Measurements from ENCODE around the gene HEXD. TPM values are rescaled to one million over a fixed set of nuclear protein-coding genes. Genes with fewer than 3 reads are reported as not detected.

Gene HEXD
- total RNA-seq, 4 donors from 2014 or later = 15.7 to 27.1 (median 20.6) TPM

- TF ChIP-seq POLR2A (IDR thresholded peaks at IDR 0.05; ENCODE audit: low read depth) = no peak
- TF ChIP-seq EP300 (IDR thresholded peaks at IDR 0.05) = no peak
- TF ChIP-seq POLR2AphosphoS5 (IDR thresholded peaks at IDR 0.05) = no peak
- TF ChIP-seq CTCF (IDR thresholded peaks at IDR 0.05) = no peak
- Histone ChIP-seq H3K4me3 (peak overlapping the region in 2 of 4 donors; percentile 16 to 20), H3K36me3 (peaks cover 7 to 82% (median 61%) of the 10 kb centered on the region in 4 donors), H3K27ac (replicated peaks in 1 of 4) (peak overlapping the region in 2 of 4 donors; percentile 7 to 48), H3K4me1 (peaks cover 0 to 22% (median 17%) of the 10 kb centered on the region in 4 donors), H3K27me3 (no peaks in the 10 kb centered on the region), H3K9me3 (no peaks in the 10 kb centered on the region)
- 68% methylated on average over 22 of the region's 22 CpGs for WGBS
- DNase-seq (ENCODE audit: extremely low spot score) = no peak
- intact Hi-C loops (cut with DNase I) = no loop called here
Observed at GRCh38 chr17:82440469-82440981, 22.4 kb downstream of the HEXD start.

DNA sequence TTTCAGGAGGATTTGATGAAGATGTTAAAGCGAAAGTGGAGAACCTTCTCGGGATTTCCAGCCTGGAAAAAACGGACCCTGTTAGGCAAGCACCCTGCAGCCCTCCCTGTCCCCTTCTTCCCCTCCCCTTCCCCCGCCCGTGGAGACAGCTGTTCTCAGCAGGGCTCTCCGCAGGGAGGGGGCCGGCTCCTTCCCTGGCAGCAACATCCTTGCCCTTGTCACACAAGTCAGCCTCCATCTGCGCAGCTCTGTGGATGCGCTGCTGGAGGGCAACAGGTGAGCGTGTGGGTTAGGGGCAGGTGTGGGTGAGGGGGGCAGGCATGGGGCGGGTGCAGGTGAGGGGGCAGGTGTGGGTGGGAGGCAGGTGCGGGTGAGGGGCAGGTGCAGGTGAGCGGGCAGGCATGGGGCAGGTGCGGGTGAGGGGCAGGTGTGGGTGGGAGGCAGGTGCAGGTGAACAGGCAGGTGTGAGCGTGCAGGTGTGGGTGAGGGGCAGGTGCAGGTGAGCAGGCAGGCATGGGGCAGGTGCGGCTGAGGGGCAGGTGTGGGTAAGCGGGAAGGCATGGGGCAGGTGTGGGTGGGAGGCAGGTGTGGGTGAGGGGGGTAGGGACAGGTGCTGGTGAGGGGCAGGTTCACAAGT is 23.0 kb downstream of the HEXD start:
- Histone ChIP-seq H3K4me1 (peaks cover 1 to 27% (median 23%) of the 10 kb centered on the region in 4 donors), H3K4me3 (peak overlapping the region in 2 of 4 donors; percentile 16 to 20), H3K27ac (replicated peaks in 1 of 4) (peak overlapping the region in 2 of 4 donors; percentile 7 to 48), H3K27me3 (no peaks in the 10 kb centered on the region), H3K36me3 (peaks cover 7 to 82% (median 60%) of the 10 kb centered on the region in 4 donors), H3K9me3 (no peaks in the 10 kb centered on the region)
- intact Hi-C loops (cut with DNase I) = no loop called here
- TF ChIP-seq EP300 (IDR thresholded peaks at IDR 0.05) (no peak), POLR2AphosphoS5 (IDR thresholded peaks at IDR 0.05) (no peak), POLR2A (IDR thresholded peaks at IDR 0.05; ENCODE audit: low read depth) (no peak), CTCF (IDR thresholded peaks at IDR 0.05) (no peak)
- 61% methylated on average over 17 of the region's 17 CpGs for WGBS
- no peak for DNase-seq (ENCODE audit: extremely low spot score)

DNA sequence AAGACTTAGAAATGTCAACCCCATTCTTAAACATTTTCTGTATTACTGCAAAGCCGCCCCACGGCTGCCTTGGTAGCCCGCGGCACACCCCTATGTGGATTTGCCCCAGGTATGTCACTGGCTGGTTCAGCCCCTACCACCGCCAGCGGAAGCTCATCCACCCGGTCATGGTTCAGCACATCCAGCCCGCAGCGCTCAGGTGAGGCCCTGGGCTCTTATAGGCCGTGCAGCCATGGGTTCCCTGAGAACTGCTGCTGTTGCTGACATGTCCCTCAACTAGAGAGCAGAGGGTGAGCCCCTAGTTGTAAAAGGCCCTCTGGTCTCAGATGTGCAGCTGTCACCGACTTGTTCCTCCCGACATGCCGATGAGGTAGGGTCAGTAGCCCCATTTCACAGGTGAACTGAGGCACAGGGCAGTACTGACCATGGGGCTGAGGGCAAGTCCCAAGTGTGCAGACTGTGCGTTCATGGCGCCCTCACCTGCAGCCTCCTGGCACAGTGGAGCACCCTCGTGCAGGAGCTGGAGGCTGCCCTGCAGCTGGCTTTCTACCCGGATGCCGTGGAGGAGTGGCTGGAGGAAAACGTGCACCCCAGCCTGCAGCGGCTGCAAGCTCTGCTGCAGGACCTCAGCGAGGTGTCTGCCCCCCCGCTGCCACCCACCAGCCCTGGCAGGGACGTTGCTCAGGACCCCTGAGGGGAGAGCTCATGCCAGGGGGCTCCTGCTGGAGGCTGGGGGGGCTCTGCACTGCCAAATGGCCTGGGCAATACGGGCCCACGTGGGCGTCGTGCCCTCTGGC is 23.7 kb downstream of the HEXD start:
- Histone ChIP-seq H3K27me3 (no peaks in the 10 kb centered on the region), H3K4me3 (no peak overlapping the region), H3K36me3 (peaks cover 7 to 78% (median 54%) of the 10 kb centered on the region in 4 donors), H3K9me3 (no peaks in the 10 kb centered on the region), H3K27ac (replicated peaks in 1 of 4) (no peak overlapping the region), H3K4me1 (peaks cover 5 to 34% (median 30%) of the 10 kb centered on the region in 4 donors)
- DNase-seq (ENCODE audit: extremely low spot score) = no peak
- intact Hi-C loops (cut with DNase I) = no loop called here
- TF ChIP-seq POLR2AphosphoS5 (IDR thresholded peaks at IDR 0.05) = no peak
- no peak for TF ChIP-seq CTCF (IDR thresholded peaks at IDR 0.05)
- no peak for TF ChIP-seq EP300 (IDR thresholded peaks at IDR 0.05)
- no peak for TF ChIP-seq POLR2A (IDR thresholded peaks at IDR 0.05; ENCODE audit: low read depth)
- WGBS = 90% methylated on average over 19 of the region's 27 CpGs

GRCh38 chr17:82442643-82443464 is 24.7 kb downstream of the HEXD start:
- 86% methylated on average over 21 of the region's 28 CpGs for WGBS
- no peaks in the 10 kb centered on the region for H3K27me3 ChIP-seq
- peaks cover 5 to 34% (median 30%) of the 10 kb centered on the region in 4 donors for H3K4me1 ChIP-seq
- DNase-seq (ENCODE audit: extremely low spot score) = no peak
- H3K9me3 ChIP-seq = no peaks in the 10 kb centered on the region
- H3K4me3 ChIP-seq = no peak overlapping the region
- TF ChIP-seq POLR2AphosphoS5 (IDR thresholded peaks at IDR 0.05) = no peak
- no peak for TF ChIP-seq CTCF (IDR thresholded peaks at IDR 0.05)
- TF ChIP-seq EP300 (IDR thresholded peaks at IDR 0.05) = no peak
- no peak for TF ChIP-seq POLR2A (IDR thresholded peaks at IDR 0.05; ENCODE audit: low read depth)
- peaks cover 7 to 76% (median 51%) of the 10 kb centered on the region in 4 donors for H3K36me3 ChIP-seq
- H3K27ac ChIP-seq (replicated peaks in 1 of 4) = no peak overlapping the region
- intact Hi-C loops (cut with DNase I) = no loop called here

All from esophagus muscularis mucosa (tissue), 4 donors.